ENCODE results near the gene MRGPRF.
"Not testable (repeated sequence)": the region's sequence is repeated elsewhere in the genome, so short reads cannot be mapped to it uniquely, and the experiment has no call there.

Gene MRGPRF

GRCh38 chr11:69002110-69002569, 10.9 kb downstream of the MRGPRF start:
- no peak for DNase-seq

- no peak for DNase-seq
Observed at GRCh38 chr11:69001243-69002081, 11.6 kb downstream of the MRGPRF start.

- no peak for DNase-seq
Observed at GRCh38 chr11:69000831-69001242, 12.2 kb downstream of the MRGPRF start.

- no peak for DNase-seq
Observed at GRCh38 chr11:69000391-69000790, 12.7 kb downstream of the MRGPRF start.

- not testable (repeated sequence) for DNase-seq
Observed at GRCh38 chr11:68999748-69000355, 13.2 kb downstream of the MRGPRF start.

GRCh38 chr11:68999093-68999747, 13.8 kb downstream of the MRGPRF start:
- no peak for DNase-seq

- DNase-seq, result no peak
Observed at GRCh38 chr11:68998390-68998911, 14.6 kb downstream of the MRGPRF start.

- no peak for DNase-seq
Observed at GRCh38 chr11:68997995-68998348, 15.1 kb downstream of the MRGPRF start.

GRCh38 chr11:68997124-68997994, 15.7 kb downstream of the MRGPRF start:
- no peak for DNase-seq

- no peak for DNase-seq
Observed at GRCh38 chr11:68996376-68997123, 16.5 kb downstream of the MRGPRF start.

- no peak for DNase-seq
Observed at GRCh38 chr11:68994894-68995285, 18.2 kb downstream of the MRGPRF start.

GRCh38 chr11:68994161-68994893, 18.7 kb downstream of the MRGPRF start:
- no peak for DNase-seq

GRCh38 chr11:68993546-68993945, 19.5 kb downstream of the MRGPRF start:
- DNase-seq, result no peak

GRCh38 chr11:68992743-68993255, 20.2 kb downstream of the MRGPRF start:
- no peak for DNase-seq

- DNase-seq, result no peak
Observed at GRCh38 chr11:68990995-68991780, 21.9 kb downstream of the MRGPRF start.

- no peak for DNase-seq
Observed at GRCh38 chr11:68989936-68990606, 23.0 kb downstream of the MRGPRF start.

- DNase-seq, result no peak
Observed at GRCh38 chr11:68988491-68988890, 24.6 kb downstream of the MRGPRF start.

GRCh38 chr11:68987211-68987610, 25.8 kb downstream of the MRGPRF start:
- no peak for DNase-seq

GRCh38 chr11:68983801-68984200, 29.2 kb downstream of the MRGPRF start:
- no peak for DNase-seq

Data from NCI-H1930 (cell line).